Kidney tubule cell (primary cell): ENCODE measurements around the gene SLC16A6.
"Not testable (repeated sequence)": the region's sequence is repeated elsewhere in the genome, so short reads cannot be mapped to it uniquely, and the experiment has no call there.

Experiments
- DNase-seq: peaks from one replicate; pipeline ENCODE4 v3.0.0-alpha.2; 2018; ENCODE audit warnings: low spot score

Gene SLC16A6

GRCh38 chr17:68220186-68220585 lies 70.7 kb downstream of the SLC16A6 start:
- DNase-seq, result not testable (repeated sequence)

GRCh38 chr17:68219429-68219828 lies 71.5 kb downstream of the SLC16A6 start:
- not testable (repeated sequence) for DNase-seq
